Brain pericyte (primary cell): ENCODE measurements around the gene NBPF1.
"Not testable (repeated sequence)": the region's sequence is repeated elsewhere in the genome, so short reads cannot be mapped to it uniquely, and the experiment has no call there.

Source experiments
- DNase-seq: peaks from one replicate; pipeline ENCODE4 v3.0.0-alpha.2; 2012; ENCODE audit warnings: low read depth, low spot score

Gene NBPF1

DNA sequence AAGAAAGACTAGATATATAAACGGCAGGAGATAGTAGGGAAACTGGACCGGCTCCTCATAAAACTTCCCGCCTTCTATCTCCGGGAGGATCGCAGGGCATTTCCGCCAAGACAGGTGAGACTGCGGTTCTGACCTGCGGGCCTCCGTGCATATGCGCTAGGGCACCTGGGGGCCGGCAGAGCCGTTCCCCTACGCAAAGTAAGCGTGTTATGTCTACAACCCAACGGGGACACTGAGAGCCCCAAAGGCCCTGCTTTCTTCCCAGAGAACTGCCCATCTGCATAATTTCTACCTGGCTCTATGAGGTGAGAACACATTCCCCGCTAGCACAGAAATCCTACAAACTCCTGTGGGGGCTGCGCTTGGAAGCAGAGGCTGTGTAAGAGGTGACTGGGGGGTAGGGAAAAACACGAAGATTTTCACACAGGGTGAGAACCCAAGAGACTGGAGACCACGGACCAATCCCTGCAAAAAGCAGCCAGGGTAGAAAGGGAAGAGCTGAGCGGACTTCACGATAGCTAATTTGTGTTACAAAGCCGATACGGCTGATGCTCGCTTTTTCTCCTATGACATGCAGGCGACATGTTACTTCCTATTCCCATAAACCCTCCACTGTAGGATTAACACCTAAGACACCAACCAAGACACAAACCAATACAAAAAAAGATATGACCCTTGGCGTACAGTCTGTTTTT, 99.8 kb downstream of the NBPF1 start:
- peak; percentile 92 for DNase-seq

DNA sequence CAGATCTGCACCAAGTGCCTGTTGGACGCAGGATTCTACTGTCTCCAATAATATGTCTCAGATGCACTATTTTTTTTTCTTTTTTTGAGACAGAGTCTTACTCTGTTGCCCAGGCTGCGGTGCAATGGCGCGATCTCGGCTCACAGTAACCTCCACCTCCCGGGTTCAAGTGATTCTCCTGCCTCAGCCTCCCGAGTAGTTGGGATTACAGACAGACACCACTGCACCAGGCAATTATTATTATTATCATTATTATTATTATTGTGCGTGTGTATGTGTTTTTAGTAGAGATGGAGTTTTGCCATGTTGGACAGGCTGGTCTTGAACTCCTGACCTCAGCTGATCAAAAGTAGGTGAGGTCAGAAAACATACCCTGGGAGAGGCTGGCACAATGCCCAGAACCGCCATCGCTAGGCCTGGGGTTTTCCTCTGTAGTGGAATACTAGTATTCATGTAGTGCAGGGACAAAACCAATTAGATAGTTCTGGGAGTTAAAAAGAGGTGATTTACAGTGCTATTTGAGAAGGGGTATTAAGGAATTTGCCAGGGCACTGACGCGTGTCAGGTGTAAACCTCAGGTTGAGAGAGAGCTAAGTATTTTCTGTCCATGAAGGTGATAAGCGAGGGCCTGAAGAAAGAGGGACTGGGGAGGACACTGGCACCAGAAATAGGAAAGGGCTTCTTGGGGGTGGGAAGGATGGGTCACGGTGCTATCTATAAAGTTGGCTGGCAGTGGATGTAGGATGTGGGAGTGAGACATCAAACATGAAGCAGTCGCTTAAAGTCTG, 100.5 kb downstream of the NBPF1 start:
- DNase-seq: not testable (repeated sequence)
